B cell (primary cell): ENCODE measurements around the gene ZNF280D. TPM values are rescaled to one million over a fixed set of nuclear protein-coding genes. Genes with fewer than 3 reads are reported as not detected.

ENCODE experiments used
- ATAC-seq: fragments of 200-7000 bp; cut with Tn5 transposase; one replicate; pipeline ENCODE4 v1.10.0; 2021; ENCODE audit warnings: low read depth, mild to moderate bottlenecking, moderate number of reproducible peaks, moderate library complexity
- CTCF ChIA-PET: fragments of 350-600 bp; sonication (Branson Sonifier 250); formaldehyde crosslinking; loops from one replicate; lab custom pipeline; 2021; ENCODE audit warnings: antibody characterized with exemption, inconsistent platforms; lab: Charles Lee
- POLR2A ChIA-PET: fragments of 350-600 bp; sonication (Branson Sonifier 250); formaldehyde crosslinking; loops from one replicate; lab custom pipeline; 2021; ENCODE audit warnings: antibody characterized with exemption; lab: Charles Lee
- DNase-seq: peaks from one replicate; pipeline ENCODE4 v3.0.0; 2013
- H2AFZ ChIP-seq: 2 replicates; pipeline ENCODE4 v1.6.1; 2012; ENCODE audit warnings: mild to moderate bottlenecking, low read depth, low read length; ENCODE audit not compliant: insufficient read depth, poor library complexity, severe bottlenecking
- H3K27ac ChIP-seq, 2 donors: 1 replicate in 1 of 2; 2 replicates in 1 of 2; pipeline ENCODE4 v1.5.1; 2012 to 2013; ENCODE audit warnings: low read length in 2 of 2, mild to moderate bottlenecking in 2 of 2, moderate library complexity in 1 of 2
- H3K27me3 ChIP-seq, 4 experiments: fragments of 200-600 bp in 1 of 4; sonication (generic) in 1 of 4; replicated peaks in 1 of 4; 1 replicate in 2 of 4; 2 replicates in 2 of 4; pipeline versions ENCODE4 v1.6.1 to v1.7.0; 2013 to 2016; ENCODE audit warnings: low read length in 3 of 4, mild to moderate bottlenecking in 2 of 4, mixed read lengths in 1 of 4, moderate library complexity in 1 of 4; ENCODE audit not compliant: insufficient read depth in 4 of 4, control insufficient read depth in 3 of 4; ENCODE audit errors: control extremely low read depth in 1 of 4
- H3K36me3 ChIP-seq, 2 experiments: replicated peaks in 1 of 2; 1 replicate in 1 of 2; 2 replicates in 1 of 2; pipeline versions ENCODE4 v1.6.1 to v1.7.1; 2013; ENCODE audit warnings: low read length in 1 of 2; ENCODE audit not compliant: insufficient read depth in 2 of 2, control insufficient read depth in 1 of 2; ENCODE audit errors: control extremely low read depth in 1 of 2, extremely low read depth in 1 of 2
- H3K4me1 ChIP-seq, 2 donors: fragments of 200-600 bp in 1 of 2; sonication (generic) in 1 of 2; 1 replicate in 1 of 2; 2 replicates in 1 of 2; pipeline versions ENCODE4 v1.5.1 to v1.6.1; 2013 to 2017; ENCODE audit warnings: low read length in 2 of 2; ENCODE audit not compliant: control insufficient read depth in 2 of 2, insufficient read depth in 2 of 2
- H3K4me2 ChIP-seq: replicated peaks from 2 replicates; pipeline ENCODE3; 2012; ENCODE audit warnings: mild to moderate bottlenecking, low read depth, low read length; ENCODE audit not compliant: poor library complexity, severe bottlenecking
- H3K4me3 ChIP-seq, 5 experiments: fragments of 200-600 bp in 1 of 5; sonication (generic) in 1 of 5; 1 replicate in 3 of 5; 2 replicates in 2 of 5; pipeline versions ENCODE4 v1.5.1 to v1.7.0; 2011 to 2016; ENCODE audit warnings: low read length in 4 of 5, mild to moderate bottlenecking in 4 of 5, low read depth in 2 of 5, control low read depth in 1 of 5, moderate library complexity in 1 of 5; ENCODE audit not compliant: insufficient read depth in 1 of 5; ENCODE audit errors: control extremely low read depth in 1 of 5, extremely low read depth in 1 of 5
- H3K79me2 ChIP-seq: fragments of 200-600 bp; sonication (generic); one replicate; pipeline ENCODE4 v1.6.0; 2016; ENCODE audit warnings: low read length; ENCODE audit not compliant: control insufficient read depth, insufficient read depth
- H3K9ac ChIP-seq: fragments of 200-600 bp; sonication (generic); 2 replicates; pipeline ENCODE4 v1.6.1; 2017; ENCODE audit warnings: mild to moderate bottlenecking, low read length, moderate library complexity
- H3K9me3 ChIP-seq, 3 donors: one replicate each; pipeline versions ENCODE4 v1.6.1 to v1.7.1; 2013; ENCODE audit warnings: low read length in 2 of 3; ENCODE audit not compliant: control insufficient read depth in 2 of 3, insufficient read depth in 1 of 3; ENCODE audit errors: control extremely low read depth in 1 of 3
- H4K20me1 ChIP-seq: 2 replicates; pipeline ENCODE4 v1.6.0; 2012; ENCODE audit warnings: mild to moderate bottlenecking, low read length; ENCODE audit not compliant: insufficient read depth, control insufficient read depth, poor library complexity, severe bottlenecking
- H3K27ac Mint-ChIP-seq: one replicate; pipeline ENCODE4 v1.8.0; 2021; ENCODE audit warnings: mixed read lengths
- H3K27me3 Mint-ChIP-seq: one replicate; pipeline ENCODE4 v1.8.0; 2021; ENCODE audit warnings: mixed read lengths
- H3K4me1 Mint-ChIP-seq: one replicate; pipeline ENCODE4 v1.8.0; 2021; ENCODE audit warnings: mixed read lengths
- H3K4me3 Mint-ChIP-seq: one replicate; pipeline ENCODE4 v1.8.0; 2021; ENCODE audit warnings: mixed read lengths
- H3K9me3 Mint-ChIP-seq: one replicate; pipeline ENCODE4 v1.8.0; 2022; ENCODE audit warnings: mixed read lengths; ENCODE audit not compliant: insufficient read depth
- CTCF ChIP-seq: fragments of 200-600 bp; IDR thresholded peaks from one replicate; pipeline ENCODE4 v1.8.0; 2022; ENCODE audit warnings: antibody characterized with exemption, mild to moderate bottlenecking
- EZH2 ChIP-seq: IDR thresholded peaks from 2 replicates; pipeline ENCODE4 v1.6.1; 2012; ENCODE audit warnings: borderline replicate concordance, low read depth, mild to moderate bottlenecking, moderate library complexity, low read length; ENCODE audit not compliant: insufficient read depth, poor library complexity, severe bottlenecking
- WGBS: methylation state at CpG from one replicate; pipeline ENCODE4 v1.1.5; 2013; ENCODE audit warnings: missing lambda C conversion rate; ENCODE audit not compliant: insufficient coverage; 5-methylcytosine and 5-hydroxymethylcytosine counted together
- intact Hi-C: fragments of 100-400 bp; cut with micrococcal nuclease; formaldehyde crosslinking; loops from one replicate; pipeline ENCODE4 v1.10.0; 2022
- polyA plus RNA-seq: library from polyadenylated mRNA; depleted of rRNA; stranded (reverse); fragments of >200 nt; gene quantifications from 2 replicates; pipeline ENCODE4 v1.2.3, GENCODE V29; 2012
- total RNA-seq, 2 donors: library from RNA; stranded (reverse); fragments of 120-200 nt in 1 of 2; gene quantifications; 1 replicate in 1 of 2; 2 replicates in 1 of 2; pipeline versions ENCODE4 v1.2.3 to v1.2.4, GENCODE V29; 2013 to 2022

ZNF280D gene
- total and polyA plus RNA-seq, 2 donors (not counting 1 experiment from before 2014, with no cell fraction given), result 14.7 to 68.3 TPM

DNA sequence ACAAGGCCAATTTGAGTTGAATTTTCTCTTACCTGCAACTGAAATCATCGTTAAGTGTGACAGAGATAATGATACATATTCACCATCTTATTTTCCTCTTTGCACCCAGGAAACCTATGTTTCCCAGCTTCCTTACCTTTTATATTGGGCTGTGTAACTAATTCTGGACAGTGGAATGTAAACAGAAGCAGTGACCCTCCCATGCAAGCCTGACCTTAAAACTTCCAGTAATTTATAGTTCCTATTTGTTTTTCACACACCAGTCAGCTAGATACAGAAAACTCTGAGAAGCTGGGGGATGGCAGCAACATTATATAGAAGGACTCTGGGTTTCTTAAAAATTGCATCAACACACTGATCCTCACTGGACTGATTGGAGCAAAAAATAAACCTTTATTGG, 4.5 kb upstream of the ZNF280D start:
- Histone ChIP-seq H3K4me1 (peaks cover 0 to 4% of the 10 kb centered on the region in 2 donors), H3K27me3 (no peaks in the 10 kb centered on the region), H2AFZ (no peak overlapping the region), H3K79me2 (no peaks in the 10 kb centered on the region), H4K20me1 (no peaks in the 10 kb centered on the region), H3K36me3 (no peaks in the 10 kb centered on the region), H3K4me3 (no peak overlapping the region), H3K27ac (no peak overlapping the region), H3K4me2 (no peak overlapping the region), H3K9ac (no peak overlapping the region), H3K9me3 (peaks cover 1 to 12% (median 4%) of the 10 kb centered on the region in 3 donors)
- Mint-ChIP-seq H3K4me3 (no peak overlapping the region), H3K4me1 (peaks cover 1% of the 10 kb centered on the region), H3K27ac (no peak overlapping the region), H3K27me3 (no peaks in the 10 kb centered on the region), H3K9me3 (no peaks in the 10 kb centered on the region)
- intact Hi-C loops, result no loop called here
- TF ChIP-seq EZH2 (no peak), CTCF (no peak)
- ATAC-seq (no peak), DNase-seq (no peak)
- ChIA-PET CTCF (no interaction called here), POLR2A (no interaction called here)
- no CpG with 5 or more reads among the region's 1 CpG for WGBS

DNA sequence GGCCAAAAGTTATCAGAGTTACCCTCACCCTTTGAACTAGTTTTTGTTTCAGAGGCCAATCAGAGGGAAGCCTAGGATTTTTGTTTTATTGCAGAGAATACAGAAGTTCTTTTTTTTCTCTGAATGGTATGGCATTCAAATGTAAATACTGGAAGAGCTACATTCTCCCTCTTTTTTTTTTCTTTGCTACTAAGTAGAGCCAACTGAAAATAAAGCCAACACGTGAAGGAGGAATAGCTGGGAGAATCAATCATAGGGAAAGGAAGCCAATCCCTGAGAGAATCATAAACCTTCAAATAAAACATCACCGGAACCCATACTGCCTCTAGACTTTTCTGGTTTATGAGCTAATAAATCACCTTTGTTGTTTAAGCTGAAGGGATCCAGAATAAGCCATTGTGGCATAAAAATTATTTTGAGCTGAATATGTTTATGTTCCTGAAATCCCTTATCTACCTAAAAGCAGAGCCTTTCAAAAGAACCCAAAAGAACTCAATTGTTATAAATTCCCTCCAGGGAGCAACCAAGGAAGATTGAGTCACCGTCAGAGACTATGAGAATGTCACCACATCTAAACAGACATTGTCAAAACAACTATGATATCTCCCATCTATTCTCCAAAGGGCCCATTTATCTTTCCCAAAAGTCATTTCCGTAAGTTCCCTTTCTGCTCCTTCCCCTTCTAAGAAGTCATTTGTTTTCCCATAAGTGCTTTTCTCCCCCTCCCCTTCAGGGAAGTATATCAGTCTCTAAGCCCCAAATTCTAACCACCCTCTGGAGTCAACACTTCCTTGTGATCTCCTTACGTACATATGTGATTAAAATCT, 3.8 kb upstream of the ZNF280D start:
- peaks cover 1 to 12% (median 4%) of the 10 kb centered on the region in 3 donors for H3K9me3 ChIP-seq
- peaks cover 6% of the 10 kb centered on the region for H3K79me2 ChIP-seq
- no peaks in the 10 kb centered on the region for H3K27me3 ChIP-seq
- no peak overlapping the region for H3K4me3 Mint-ChIP-seq
- H2AFZ ChIP-seq, result no peak overlapping the region
- no peak for DNase-seq
- H3K27me3 Mint-ChIP-seq, result no peaks in the 10 kb centered on the region
- H3K4me1 ChIP-seq, result peaks cover 5 to 9% of the 10 kb centered on the region in 2 donors
- WGBS, result 92% methylated on average over 3 of the region's 5 CpGs
- H3K4me2 ChIP-seq, result no peak overlapping the region
- no peak overlapping the region for H3K27ac ChIP-seq
- peaks cover 8% of the 10 kb centered on the region for H3K4me1 Mint-ChIP-seq
- TF ChIP-seq EZH2, result no peak
- TF ChIP-seq CTCF, result no peak
- H3K9ac ChIP-seq, result no peak overlapping the region
- no peaks in the 10 kb centered on the region for H3K36me3 ChIP-seq
- ChIA-PET CTCF (interaction anchor here (0.5 to 1.3 kb wide), 2 partner anchors 19 to 402 kb away, joined by 3 read pairs; no protein-coding TSS in a partner anchor), POLR2A (no interaction called here)
- no peak overlapping the region for H3K27ac Mint-ChIP-seq
- no peaks in the 10 kb centered on the region for H4K20me1 ChIP-seq
- intact Hi-C loops, result no loop called here
- ATAC-seq, result no peak
- H3K9me3 Mint-ChIP-seq, result no peaks in the 10 kb centered on the region
- no peak overlapping the region for H3K4me3 ChIP-seq
